Loucy (cell line): ENCODE measurements around the gene PPARA.

Experiments
- CTCF ChIP-seq: fragments of 200-600 bp; sonication (generic); conservative IDR thresholded peaks from 2 replicates; pipeline ENCODE4 v1.5.1; 2014; ENCODE audit warnings: mild to moderate bottlenecking, antibody characterized with exemption, low read length
- EZH2phosphoT487 ChIP-seq: fragments of 200-600 bp; IDR thresholded peaks from 2 replicates; pipeline ENCODE4 v1.6.1; 2018; ENCODE audit warnings: antibody characterized with exemption, mild to moderate bottlenecking, moderate library complexity, borderline replicate concordance

GRCh38 chr22:46286941-46287872 lies 136.9 kb downstream of the PPARA start:
- no peak for TF ChIP-seq CTCF
- no peak for TF ChIP-seq EZH2phosphoT487
